Peyer's patch (tissue), 4 donors: ENCODE measurements around the gene NPB.

Source experiments
- CTCF ChIP-seq, 6 experiments: fragments of 450-650 bp in 4 of 6; fragments of 200-600 bp in 2 of 6; sonication (generic) in 1 of 6; IDR thresholded peaks; one replicate each; pipeline ENCODE4 v1.5.1; 2017 to 2019; ENCODE audit warnings: antibody characterized with exemption in 6 of 6, mild to moderate bottlenecking in 3 of 6, moderate library complexity in 1 of 6
- POLR2A ChIP-seq, 2 donors: fragments of 450-650 bp; IDR thresholded peaks; one replicate each; pipeline ENCODE4 v1.5.1; 2017; ENCODE audit warnings: antibody characterized with exemption in 2 of 2, mild to moderate bottlenecking in 2 of 2, moderate library complexity in 2 of 2

- TF ChIP-seq CTCF (IDR thresholded peaks at IDR 0.05) = no peak
- TF ChIP-seq POLR2A (IDR thresholded peaks at IDR 0.05) = no peak
Measured at GRCh38 chr17:81903896-81904599, 2.0 kb downstream of the NPB start.
